ENCODE results near the gene PAPOLA.

Gene PAPOLA

GRCh38 chr14:96587823-96588385, 85.7 kb downstream of the PAPOLA start:
- DNase-seq, result no peak

- no peak for DNase-seq
Measured at GRCh38 chr14:96588410-96589257, 86.5 kb downstream of the PAPOLA start.

- no peak for DNase-seq
Measured at GRCh38 chr14:96589577-96589976, 87.4 kb downstream of the PAPOLA start.

DNA sequence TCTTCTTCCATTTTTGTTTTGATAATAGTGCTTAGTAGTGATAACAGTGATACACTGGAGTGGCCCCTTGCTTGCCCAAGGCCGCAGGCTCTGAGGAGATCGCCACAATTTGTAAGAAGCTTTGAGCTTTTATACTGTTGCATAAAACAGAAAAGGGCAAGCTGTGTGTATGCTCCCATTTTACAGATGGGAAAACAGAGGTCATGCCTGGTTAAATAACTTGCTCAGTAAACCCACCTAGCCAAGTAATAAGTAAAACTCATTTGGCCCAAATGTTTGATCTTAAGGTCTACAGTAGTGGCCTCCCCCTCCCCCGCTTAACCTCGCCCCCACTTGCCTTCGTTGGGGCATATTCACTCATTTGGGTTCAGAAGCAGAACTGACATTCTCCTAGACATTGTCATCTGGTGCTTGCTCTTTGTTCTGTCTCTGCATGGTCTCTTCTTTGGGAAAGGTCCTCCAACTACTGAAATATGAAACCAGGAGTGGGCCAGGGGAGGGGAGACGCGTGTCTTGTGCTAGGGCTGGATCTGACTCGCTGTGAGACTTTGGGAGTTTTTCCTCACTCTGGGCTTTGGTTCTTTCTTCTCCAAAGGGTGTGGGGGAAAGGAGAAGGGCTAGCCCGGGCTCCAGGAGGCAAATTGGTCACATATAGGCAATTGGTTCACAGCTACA, 88.1 kb downstream of the PAPOLA start:
- no peak for DNase-seq

DNA sequence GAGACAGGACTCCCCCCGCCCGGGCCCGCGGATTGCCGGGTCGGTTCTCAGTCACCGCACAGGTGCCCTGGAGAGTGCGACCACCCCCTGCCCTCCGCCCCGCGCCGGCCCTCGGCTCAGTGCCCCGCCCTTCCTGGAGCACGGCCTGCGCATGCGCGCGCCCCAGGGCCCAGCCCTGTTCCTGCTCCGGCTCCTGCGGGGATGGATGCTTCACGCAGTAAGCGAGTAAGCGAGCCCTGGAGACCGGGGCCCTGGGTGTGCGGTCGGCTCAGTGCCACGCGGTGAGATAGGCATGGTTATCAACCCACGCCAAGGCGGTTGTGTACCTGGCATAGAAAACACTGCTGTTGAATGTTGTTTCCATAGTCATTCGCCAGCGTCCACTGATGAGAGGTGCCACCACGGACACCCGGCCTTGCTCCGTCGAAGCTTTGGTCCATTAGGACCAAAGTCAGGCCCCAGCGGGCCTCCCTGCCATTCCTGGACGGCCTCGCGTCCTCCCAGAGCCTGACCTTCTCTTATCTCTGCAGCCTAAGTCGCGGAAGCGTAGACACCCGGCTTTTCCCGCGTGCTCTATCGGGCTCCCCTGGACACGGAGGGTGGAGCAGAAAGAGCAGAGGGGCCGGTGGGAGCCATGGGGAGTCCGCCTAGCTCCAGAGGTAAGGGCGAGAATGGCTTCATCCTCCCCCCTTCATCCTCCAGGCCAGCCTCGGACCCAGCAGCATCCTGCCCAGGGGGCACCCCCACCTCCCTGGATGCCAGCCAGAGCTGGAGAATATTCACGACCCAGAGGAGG, 90.6 kb downstream of the PAPOLA start:
- no peak for DNase-seq

GRCh38 chr14:96594961-96595360, 92.8 kb downstream of the PAPOLA start:
- DNase-seq, result no peak

DNA sequence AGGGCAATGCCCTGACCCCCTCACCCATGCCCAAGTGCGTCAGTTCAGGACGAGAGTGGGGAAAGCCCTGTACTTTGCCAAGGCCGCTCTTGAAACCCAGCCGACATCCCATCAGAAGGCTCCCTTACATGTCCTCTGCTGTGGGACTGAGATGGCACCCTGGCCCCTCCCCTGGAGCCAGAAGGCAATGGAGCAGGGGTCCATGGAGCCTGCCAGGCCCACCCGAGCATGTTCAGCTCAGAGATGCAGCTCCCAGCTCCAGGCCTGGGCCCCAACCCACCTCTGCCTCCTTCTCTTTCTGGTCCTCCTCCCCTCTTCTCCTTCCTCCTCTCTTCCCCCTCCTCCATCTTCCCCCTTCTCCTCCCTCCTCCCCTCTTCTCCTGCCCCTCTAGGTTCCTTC, 95.5 kb downstream of the PAPOLA start:
- DNase-seq, result no peak

- DNase-seq, result no peak
Measured at GRCh38 chr14:96598332-96598928, 96.2 kb downstream of the PAPOLA start.

GRCh38 chr14:96599076-96599475, 96.9 kb downstream of the PAPOLA start:
- no peak for DNase-seq

DNA sequence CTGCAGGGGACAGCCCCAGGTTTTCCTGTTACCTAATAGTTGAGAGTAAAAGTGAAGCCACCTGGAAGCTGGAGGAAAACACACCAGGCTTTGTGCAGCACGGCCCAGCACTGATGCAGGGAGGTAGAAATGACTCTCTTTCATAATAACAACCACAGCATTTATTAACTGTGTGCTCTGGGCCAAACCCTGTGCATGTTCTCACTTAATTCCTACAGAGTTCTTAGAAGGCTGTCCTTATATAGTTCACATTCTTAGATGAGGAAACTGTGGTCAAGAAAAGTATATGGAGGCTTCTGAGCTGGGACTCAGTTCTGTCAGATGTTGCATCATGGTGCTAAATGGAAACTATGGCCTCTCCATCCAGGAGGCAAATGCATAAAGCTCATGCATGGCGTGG, 100.0 kb downstream of the PAPOLA start:
- DNase-seq, result no peak

GRCh38 chr14:96603350-96604255, 101.4 kb downstream of the PAPOLA start:
- no peak for DNase-seq

DNA sequence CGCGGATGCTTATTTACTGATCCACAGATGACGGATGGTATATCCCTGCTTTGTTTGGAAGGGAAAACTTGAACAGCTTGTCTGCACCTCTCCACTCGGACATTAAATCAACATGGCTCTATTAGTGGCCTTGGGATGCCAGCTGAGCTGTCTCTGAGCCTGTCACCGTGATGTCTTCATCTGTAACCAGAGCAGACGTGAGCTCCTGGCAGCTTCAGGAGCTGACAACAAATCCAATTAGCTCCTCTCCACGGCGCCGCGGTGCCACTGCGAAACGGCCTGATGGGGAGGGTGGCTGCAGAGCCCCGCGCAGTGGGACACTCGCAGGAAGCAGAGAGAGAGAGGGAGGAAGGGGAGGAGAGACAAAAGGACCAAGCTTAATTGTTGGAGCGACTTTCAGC, 112.3 kb downstream of the PAPOLA start:
- no peak for DNase-seq

- no peak for DNase-seq
Measured at GRCh38 chr14:96616161-96616721, 114.1 kb downstream of the PAPOLA start.
